ENCODE data around the gene CATSPERB.

DNA sequence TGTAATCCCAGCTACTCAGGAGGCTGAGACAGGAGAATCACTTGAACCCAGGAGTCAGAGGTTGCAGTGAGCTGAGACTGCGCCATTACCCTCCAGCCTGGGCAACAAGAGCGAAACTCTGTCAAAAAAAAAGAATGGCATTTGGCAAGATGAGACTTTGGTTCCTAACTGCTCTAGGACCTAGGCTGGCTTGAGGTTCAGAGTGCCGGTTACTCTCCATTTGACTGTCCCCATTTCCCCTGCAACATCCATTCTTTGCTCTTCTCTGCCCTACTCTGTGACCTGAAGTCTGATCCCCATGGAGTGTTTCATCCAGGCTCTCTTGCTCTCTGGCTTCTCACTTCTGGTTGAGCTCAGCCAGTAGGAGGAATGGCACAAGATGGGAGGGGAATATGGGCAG is 195.6 kb downstream of the CATSPERB start:
- TF ChIP-seq, protein P1, sequence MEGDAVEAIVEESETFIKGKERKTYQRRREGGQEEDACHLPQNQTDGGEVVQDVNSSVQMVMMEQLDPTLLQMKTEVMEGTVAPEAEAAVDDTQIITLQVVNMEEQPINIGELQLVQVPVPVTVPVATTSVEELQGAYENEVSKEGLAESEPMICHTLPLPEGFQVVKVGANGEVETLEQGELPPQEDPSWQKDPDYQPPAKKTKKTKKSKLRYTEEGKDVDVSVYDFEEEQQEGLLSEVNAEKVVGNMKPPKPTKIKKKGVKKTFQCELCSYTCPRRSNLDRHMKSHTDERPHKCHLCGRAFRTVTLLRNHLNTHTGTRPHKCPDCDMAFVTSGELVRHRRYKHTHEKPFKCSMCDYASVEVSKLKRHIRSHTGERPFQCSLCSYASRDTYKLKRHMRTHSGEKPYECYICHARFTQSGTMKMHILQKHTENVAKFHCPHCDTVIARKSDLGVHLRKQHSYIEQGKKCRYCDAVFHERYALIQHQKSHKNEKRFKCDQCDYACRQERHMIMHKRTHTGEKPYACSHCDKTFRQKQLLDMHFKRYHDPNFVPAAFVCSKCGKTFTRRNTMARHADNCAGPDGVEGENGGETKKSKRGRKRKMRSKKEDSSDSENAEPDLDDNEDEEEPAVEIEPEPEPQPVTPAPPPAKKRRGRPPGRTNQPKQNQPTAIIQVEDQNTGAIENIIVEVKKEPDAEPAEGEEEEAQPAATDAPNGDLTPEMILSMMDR (IDR thresholded peaks at IDR 0.05) = no peak
- TF ChIP-seq POLR2A (IDR thresholded peaks at IDR 0.05) = no peak
